ENCODE data around the gene HTR3D. TPM values are rescaled to one million over a fixed set of nuclear protein-coding genes. Genes with fewer than 3 reads are reported as not detected.

The HTR3D gene
- total RNA-seq, 1 experiment from 2014 or later = not detected

GRCh38 chr3:184001761-184002160 is 29.8 kb upstream of the HTR3D start:
- Mint-ChIP-seq H3K9me3 (no peaks in the 10 kb centered on the region), H3K4me3 (no peak overlapping the region), H3K27ac (no peak overlapping the region), H3K27me3 (ENCODE audit: low read depth) (no peaks in the 10 kb centered on the region), H3K4me1 (peaks cover 10% of the 10 kb centered on the region), H3K36me3 (no peaks in the 10 kb centered on the region)
- ATAC-seq = no peak
- no peak for DNase-seq (ENCODE audit: low spot score)
- TF ChIP-seq GRHL2 (CRISPR knock-in tag; IDR thresholded peaks at IDR 0.05; ENCODE audit: insufficient replicate concordance, severe bottlenecking) (no peak), ELF4 (CRISPR knock-in tag; IDR thresholded peaks at IDR 0.05; ENCODE audit: low read depth) (no peak), ZNF317 (CRISPR knock-in tag; IDR thresholded peaks at IDR 0.05; ENCODE audit: borderline replicate concordance, low read depth) (no peak), FOXJ3 (CRISPR knock-in tag; IDR thresholded peaks at IDR 0.05; ENCODE audit: borderline replicate concordance) (no peak)
- ChIA-PET CTCF (interaction anchor here (1.4 kb wide), 1 partner anchor 106 kb away, joined by 4 read pairs; no protein-coding TSS in a partner anchor), POLR2A (no interaction called here)

- ATAC-seq (no peak; the same call in 1 of the 2 replicates), DNase-seq (ENCODE audit: low spot score) (no peak)
- no peaks in the 10 kb centered on the region for H3K27me3 Mint-ChIP-seq (ENCODE audit: low read depth)
- POLR2A ChIA-PET = no interaction called here
- H3K4me3 Mint-ChIP-seq = no peak overlapping the region
- H3K36me3 Mint-ChIP-seq = no peaks in the 10 kb centered on the region
- no peak for TF ChIP-seq GRHL2 (CRISPR knock-in tag; IDR thresholded peaks at IDR 0.05; ENCODE audit: insufficient replicate concordance, severe bottlenecking)
- CTCF ChIA-PET = interaction anchor here (0.6 to 1.4 kb wide), 3 partner anchors 11 to 107 kb away, joined by 3 to 4 read pairs (median 4); no protein-coding TSS in a partner anchor
- H3K9me3 Mint-ChIP-seq = no peaks in the 10 kb centered on the region
- H3K4me1 Mint-ChIP-seq = peaks cover 10% of the 10 kb centered on the region
- no peak overlapping the region for H3K27ac Mint-ChIP-seq
These were observed 29.1 kb upstream of the HTR3D start for GRCh38 chr3:184002469-184002868.

GRCh38 chr3:184003187-184003967 is 28.2 kb upstream of the HTR3D start:
- Mint-ChIP-seq H3K27ac (no peak overlapping the region), H3K9me3 (no peaks in the 10 kb centered on the region), H3K36me3 (no peaks in the 10 kb centered on the region), H3K4me1 (peaks cover 10% of the 10 kb centered on the region), H3K27me3 (ENCODE audit: low read depth) (no peaks in the 10 kb centered on the region), H3K4me3 (no peak overlapping the region)
- TF ChIP-seq NFATC4 (CRISPR knock-in tag; IDR thresholded peaks at IDR 0.05) = no peak
- TF ChIP-seq ZSCAN18 (CRISPR knock-in tag; IDR thresholded peaks at IDR 0.05) = no peak
- no peak for TF ChIP-seq ATF6 (CRISPR knock-in tag; IDR thresholded peaks at IDR 0.05)
- no peak for TF ChIP-seq SMAD4 (CRISPR knock-in tag; IDR thresholded peaks at IDR 0.05)
- no peak for TF ChIP-seq HMGA2 (CRISPR knock-in tag; IDR thresholded peaks at IDR 0.05)
- TF ChIP-seq E2F4 (CRISPR knock-in tag; IDR thresholded peaks at IDR 0.05; ENCODE audit: borderline replicate concordance, low read depth) = no peak
- TF ChIP-seq CREM (CRISPR knock-in tag; IDR thresholded peaks at IDR 0.05) = no peak
- TF ChIP-seq NR2C2 (CRISPR knock-in tag; IDR thresholded peaks at IDR 0.05) = no peak
- no peak for TF ChIP-seq OVOL2 (CRISPR knock-in tag; IDR thresholded peaks at IDR 0.05; ENCODE audit: borderline replicate concordance)
- no peak for TF ChIP-seq MXD4 (CRISPR knock-in tag; IDR thresholded peaks at IDR 0.05; ENCODE audit: borderline replicate concordance)
- no peak for TF ChIP-seq NR3C1 (CRISPR knock-in tag; conservative IDR thresholded peaks at IDR 0.05; ENCODE audit: low read depth)
- no peak for TF ChIP-seq MYBL2 (CRISPR knock-in tag; IDR thresholded peaks at IDR 0.05)
- DNase-seq (ENCODE audit: low spot score) (no peak), ATAC-seq (no peak)
- POLR2A ChIA-PET = no interaction called here
- CTCF ChIA-PET = interaction anchor here (1.0 kb wide), 1 partner anchor 99 kb away, joined by 4 read pairs; no protein-coding TSS in a partner anchor

All from WTC11 (cell line).